H1 (cell line): ENCODE results near the gene TIMD4.

Experiments
- CTCF ChIP-seq, 3 experiments: IDR thresholded peaks; 1 replicate in 2 of 3; 2 replicates in 1 of 3; pipeline versions ENCODE4 v1.5.1 to v1.6.1; 2011; ENCODE audit warnings: low read length in 3 of 3, mild to moderate bottlenecking in 3 of 3, inconsistent platforms in 2 of 3, low read depth in 1 of 3, moderate library complexity in 1 of 3; ENCODE audit not compliant: insufficient read depth in 1 of 3; ENCODE audit errors: control extremely low read depth in 1 of 3
- GTF2F1 ChIP-seq: IDR thresholded peaks from 2 replicates; pipeline ENCODE4 v1.6.1; 2012; ENCODE audit warnings: low read depth, low read length, improper control_type of control experiment, borderline replicate concordance
- KDM5A ChIP-seq: fragments of 200-600 bp; IDR thresholded peaks from 2 replicates; pipeline ENCODE4 v1.7.1; 2012; ENCODE audit warnings: mild to moderate bottlenecking, low read length, inconsistent platforms, mixed read lengths

DNA sequence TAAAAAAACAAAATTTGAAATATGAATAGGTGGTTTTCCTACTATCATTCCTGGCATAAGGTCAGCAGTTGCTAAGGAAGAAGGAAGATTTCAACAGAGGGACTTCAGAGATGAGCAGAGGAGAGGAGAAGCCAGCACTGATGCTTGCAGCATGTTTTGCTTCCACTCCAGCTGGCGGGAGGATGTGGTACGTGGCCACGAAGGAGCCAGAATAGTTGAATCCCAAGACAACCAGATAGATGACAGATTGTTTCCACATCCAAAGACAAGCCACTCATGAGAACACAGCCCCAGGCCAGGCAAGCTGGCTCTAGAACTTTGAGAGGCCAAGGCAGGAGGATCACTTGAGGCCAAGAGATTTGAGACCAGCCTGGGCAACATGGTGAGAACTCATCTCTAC is 15.1 kb downstream of the TIMD4 start:
- no peak for TF ChIP-seq GTF2F1
- no peak for TF ChIP-seq CTCF (IDR thresholded peaks at IDR 0.05; ENCODE audit: control extremely low read depth in 1 of 3, insufficient read depth in 1 of 3, low read depth in 1 of 3, low read length in 3 of 3)
- TF ChIP-seq KDM5A: no peak
